Liver (tissue), 9 donors: Measurements from ENCODE around the gene TUBGCP6. TPM values are rescaled to one million over a fixed set of nuclear protein-coding genes. Genes with fewer than 3 reads are reported as not detected.

Source experiments
- DNase-seq: peaks from one replicate; pipeline ENCODE4 v3.0.0-alpha.2; 2017; ENCODE audit warnings: low spot score
- H3K27ac ChIP-seq, 2 donors: one replicate each; pipeline ENCODE4 v1.7.0; 2013; ENCODE audit warnings: inconsistent platforms in 2 of 2, low read length in 2 of 2, control low read depth in 1 of 2, low read depth in 1 of 2, mild to moderate bottlenecking in 1 of 2
- H3K27me3 ChIP-seq, 4 donors: one replicate each; pipeline versions ENCODE4 v1.6.1 to v1.7.0; 2013; ENCODE audit warnings: low read length in 3 of 4, inconsistent platforms in 1 of 4, mild to moderate bottlenecking in 1 of 4, moderate library complexity in 1 of 4; ENCODE audit not compliant: control insufficient read depth in 4 of 4, insufficient read depth in 4 of 4
- H3K36me3 ChIP-seq, 4 donors: one replicate each; pipeline versions ENCODE4 v1.6.1 to v1.7.0; 2013; ENCODE audit warnings: low read length in 3 of 4, mild to moderate bottlenecking in 3 of 4, low read depth in 1 of 4, moderate library complexity in 1 of 4; ENCODE audit not compliant: control insufficient read depth in 4 of 4, insufficient read depth in 3 of 4
- H3K4me1 ChIP-seq, 4 donors: one replicate each; pipeline versions ENCODE4 v1.6.1 to v1.7.0; 2013; ENCODE audit warnings: low read length in 3 of 4, mild to moderate bottlenecking in 3 of 4, moderate library complexity in 1 of 4; ENCODE audit not compliant: control insufficient read depth in 4 of 4, insufficient read depth in 4 of 4
- H3K4me3 ChIP-seq, 3 donors: one replicate each; pipeline versions ENCODE4 v1.6.1 to v1.7.0; 2013; ENCODE audit warnings: low read length in 3 of 3, control low read depth in 1 of 3, low read depth in 1 of 3, mild to moderate bottlenecking in 1 of 3
- H3K9ac ChIP-seq, 2 donors: one replicate each; pipeline ENCODE4 v1.7.0; 2013; ENCODE audit warnings: low read length in 2 of 2, mild to moderate bottlenecking in 2 of 2, moderate library complexity in 2 of 2, control low read depth in 1 of 2, low read depth in 1 of 2
- H3K9me3 ChIP-seq, 4 donors: one replicate each; pipeline versions ENCODE4 v1.6.1 to v1.7.0; 2013; ENCODE audit warnings: low read length in 3 of 4; ENCODE audit not compliant: control insufficient read depth in 4 of 4
- ATF3 ChIP-seq: IDR thresholded peaks from 2 replicates; pipeline ENCODE4 v1.6.1; 2016; ENCODE audit warnings: antibody characterized with exemption
- CTCF ChIP-seq: fragments of 150-350 bp; IDR thresholded peaks from 2 replicates; pipeline ENCODE4 v1.5.1; 2017; ENCODE audit warnings: improper control_type of control experiment, low read depth, low read length; ENCODE audit not compliant: missing input control
- EGR1 ChIP-seq, 2 donors: IDR thresholded peaks; 2 replicates each; pipeline ENCODE4 v1.6.1; 2016 to 2018; ENCODE audit warnings: antibody characterized with exemption in 2 of 2, low read depth in 2 of 2
- FOXA1 ChIP-seq: IDR thresholded peaks from 2 replicates; pipeline ENCODE4 v1.6.1; 2016; ENCODE audit warnings: antibody characterized with exemption
- FOXA2 ChIP-seq: IDR thresholded peaks from 2 replicates; pipeline ENCODE4 v1.6.1; 2016; ENCODE audit warnings: antibody characterized with exemption
- GABPA ChIP-seq, 2 donors: IDR thresholded peaks in 1 of 2; conservative IDR thresholded peaks in 1 of 2; 2 replicates each; pipeline ENCODE4 v1.6.1; 2016; ENCODE audit warnings: antibody characterized with exemption in 2 of 2, mild to moderate bottlenecking in 1 of 2, moderate library complexity in 1 of 2
- HNF4A ChIP-seq, 2 donors: conservative IDR thresholded peaks; 2 replicates each; pipeline ENCODE4 v1.6.1; 2016; ENCODE audit warnings: antibody characterized with exemption in 2 of 2, mild to moderate bottlenecking in 2 of 2
- HNF4G ChIP-seq: IDR thresholded peaks from 2 replicates; pipeline ENCODE4 v1.6.1; 2016; ENCODE audit warnings: antibody characterized with exemption
- JUND ChIP-seq, 2 donors: IDR thresholded peaks; 2 replicates each; pipeline ENCODE4 v1.6.1; 2016; ENCODE audit warnings: antibody characterized with exemption in 2 of 2
- MAX ChIP-seq: IDR thresholded peaks from 2 replicates; pipeline ENCODE4 v1.6.1; 2016; ENCODE audit warnings: antibody characterized with exemption
- NR2F2 ChIP-seq: IDR thresholded peaks from 2 replicates; pipeline ENCODE4 v1.6.1; 2016; ENCODE audit warnings: antibody characterized with exemption
- RAD21 ChIP-seq, 2 donors: IDR thresholded peaks; 2 replicates each; pipeline ENCODE4 v1.6.1; 2016; ENCODE audit warnings: antibody characterized with exemption in 2 of 2, mild to moderate bottlenecking in 2 of 2
- RXRA ChIP-seq, 2 donors: IDR thresholded peaks; 2 replicates each; pipeline ENCODE4 v1.6.1; 2017 to 2018; ENCODE audit warnings: antibody characterized with exemption in 2 of 2, mild to moderate bottlenecking in 1 of 2
- SP1 ChIP-seq: IDR thresholded peaks from 2 replicates; pipeline ENCODE4 v1.6.1; 2018; ENCODE audit warnings: antibody characterized with exemption, mild to moderate bottlenecking
- TAF1 ChIP-seq: conservative IDR thresholded peaks from 2 replicates; pipeline ENCODE4 v1.6.1; 2016; ENCODE audit warnings: antibody characterized with exemption, mild to moderate bottlenecking
- YY1 ChIP-seq: IDR thresholded peaks from 2 replicates; pipeline ENCODE4 v1.6.1; 2016; ENCODE audit warnings: antibody characterized with exemption, mild to moderate bottlenecking
- WGBS: extraction: QIAGEN DNeasy Blood & Tissue Kit; methylation state at CpG from one replicate; pipeline ENCODE4 v1.1.7; 2013; 5-methylcytosine and 5-hydroxymethylcytosine counted together
- polyA plus RNA-seq, 2 donors: library from polyadenylated mRNA; stranded (reverse) in 1 of 2; unstranded in 1 of 2; fragments of 200-250 nt in 1 of 2; fragments of >200 nt in 1 of 2; fragmentation: Nextera tagmentation in 1 of 2; extraction: Ambion mirVana in 1 of 2; gene quantifications; one replicate each; pipeline versions ENCODE4 v1.2.1 to v1.2.3, GENCODE V29; 2013 to 2015
- total RNA-seq, 2 donors: library from RNA; depleted of rRNA; stranded (reverse); fragments of >200 nt; gene quantifications; one replicate each; pipeline ENCODE4 v1.2.3, GENCODE V29; 2014
- TF ChIP-seq, protein P1 (sequence below): IDR thresholded peaks from 2 replicates; pipeline ENCODE4 v1.6.1; 2016; ENCODE audit warnings: antibody characterized with exemption
- donor health status: healthy.
- donor health status: healthy.
- donor health status: healthy.
- donor health status: healthy.
- donor health status: healthy.

Gene TUBGCP6
- total and polyA plus RNA-seq, 4 donors = 9.3 to 31.7 (median 16.4) TPM

- TF ChIP-seq TAF1 (no peak), HNF4G (no peak)
These were observed 10.8 kb upstream of the TUBGCP6 start (continued) for GRCh38 chr22:50255607-50256006.

DNA sequence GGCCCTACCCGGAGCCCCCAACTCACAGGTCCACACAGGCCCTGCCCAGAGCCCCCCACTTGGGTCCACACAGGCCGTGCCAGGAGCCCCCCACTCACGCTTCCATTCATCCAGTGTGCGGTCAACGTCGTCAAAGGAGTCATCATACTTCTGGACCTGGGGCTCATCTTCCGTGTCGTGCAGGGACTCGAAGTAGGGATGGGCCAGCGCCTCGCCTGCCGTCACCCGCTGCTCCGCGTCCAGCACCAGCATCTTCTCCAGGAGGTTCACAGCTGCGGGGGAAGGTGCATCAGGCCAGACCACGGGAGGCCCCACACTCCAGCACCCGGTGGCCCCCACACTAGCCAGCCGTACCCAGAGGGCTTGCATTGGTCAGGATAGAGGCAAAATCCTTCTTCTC lies 10.3 kb upstream of the TUBGCP6 start:
- Histone ChIP-seq H3K4me1 (peaks cover 17 to 47% (median 28%) of the 10 kb centered on the region in 4 donors), H3K36me3 (peaks cover 0 to 1% (median 0%) of the 10 kb centered on the region in 4 donors), H3K27ac (no peak overlapping the region), H3K9me3 (no peaks in the 10 kb centered on the region), H3K4me3 (no peak overlapping the region), H3K9ac (no peak overlapping the region), H3K27me3 (no peaks in the 10 kb centered on the region)
- TF ChIP-seq RAD21 (IDR thresholded peaks at IDR 0.05) = no peak
- TF ChIP-seq FOXA2 = no peak
- TF ChIP-seq YY1 = no peak
- TF ChIP-seq GABPA (IDR thresholded peaks at IDR 0.05 in 1 of 2, conservative IDR thresholded peaks at IDR 0.05 in 1 of 2) = no peak
- TF ChIP-seq HNF4A (conservative IDR thresholded peaks at IDR 0.05) = no peak
- TF ChIP-seq MAX = no peak
- no peak for TF ChIP-seq SP1
- 91% methylated on average over 19 of the region's 19 CpGs for WGBS
- no peak for DNase-seq

DNA sequence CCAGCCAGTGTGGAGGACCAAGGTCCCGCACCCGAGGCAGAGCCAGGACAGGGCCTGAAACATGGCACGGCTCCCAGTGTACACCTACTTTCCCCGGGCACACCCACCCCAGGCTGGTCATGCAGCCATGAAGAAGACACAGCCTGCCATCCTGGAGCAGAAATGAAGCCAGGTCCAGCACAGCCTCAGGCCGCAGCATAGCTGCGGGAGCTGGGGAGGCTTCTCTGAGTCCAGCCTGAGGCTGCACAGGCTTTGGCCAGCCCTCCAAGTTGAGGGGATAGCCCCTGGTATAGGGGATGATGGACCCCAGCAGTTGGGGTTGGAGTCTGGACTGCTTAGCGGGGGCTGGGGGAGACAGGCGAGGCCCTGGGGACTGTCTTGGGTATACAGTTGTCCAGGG lies 9.1 kb upstream of the TUBGCP6 start:
- 76% methylated on average over 8 of the region's 8 CpGs for WGBS
- Histone ChIP-seq H3K27ac (no peak overlapping the region), H3K4me1 (peaks cover 20 to 57% (median 36%) of the 10 kb centered on the region in 4 donors), H3K36me3 (peaks cover 0 to 1% (median 0%) of the 10 kb centered on the region in 4 donors), H3K4me3 (no peak overlapping the region), H3K27me3 (no peaks in the 10 kb centered on the region), H3K9me3 (no peaks in the 10 kb centered on the region), H3K9ac (no peak overlapping the region)
- TF ChIP-seq HNF4G (no peak), TAF1 (no peak), FOXA1 (no peak), MAX (no peak), HNF4A (conservative IDR thresholded peaks at IDR 0.05) (no peak), FOXA2 (no peak)
- TF ChIP-seq, protein P1, sequence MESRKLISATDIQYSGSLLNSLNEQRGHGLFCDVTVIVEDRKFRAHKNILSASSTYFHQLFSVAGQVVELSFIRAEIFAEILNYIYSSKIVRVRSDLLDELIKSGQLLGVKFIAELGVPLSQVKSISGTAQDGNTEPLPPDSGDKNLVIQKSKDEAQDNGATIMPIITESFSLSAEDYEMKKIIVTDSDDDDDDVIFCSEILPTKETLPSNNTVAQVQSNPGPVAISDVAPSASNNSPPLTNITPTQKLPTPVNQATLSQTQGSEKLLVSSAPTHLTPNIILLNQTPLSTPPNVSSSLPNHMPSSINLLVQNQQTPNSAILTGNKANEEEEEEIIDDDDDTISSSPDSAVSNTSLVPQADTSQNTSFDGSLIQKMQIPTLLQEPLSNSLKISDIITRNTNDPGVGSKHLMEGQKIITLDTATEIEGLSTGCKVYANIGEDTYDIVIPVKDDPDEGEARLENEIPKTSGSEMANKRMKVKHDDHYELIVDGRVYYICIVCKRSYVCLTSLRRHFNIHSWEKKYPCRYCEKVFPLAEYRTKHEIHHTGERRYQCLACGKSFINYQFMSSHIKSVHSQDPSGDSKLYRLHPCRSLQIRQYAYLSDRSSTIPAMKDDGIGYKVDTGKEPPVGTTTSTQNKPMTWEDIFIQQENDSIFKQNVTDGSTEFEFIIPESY = no peak
- DNase-seq = no peak

GRCh38 chr22:50253046-50253915 lies 8.5 kb upstream of the TUBGCP6 start:
- Histone ChIP-seq H3K27ac (no peak overlapping the region), H3K4me1 (peaks cover 15 to 50% (median 33%) of the 10 kb centered on the region in 4 donors), H3K36me3 (peaks cover 0 to 1% (median 0%) of the 10 kb centered on the region in 4 donors), H3K27me3 (no peaks in the 10 kb centered on the region), H3K9me3 (no peaks in the 10 kb centered on the region), H3K9ac (no peak overlapping the region), H3K4me3 (no peak overlapping the region)
- WGBS = 87% methylated on average over 22 of the region's 22 CpGs
- no peak for DNase-seq
- TF ChIP-seq FOXA2 (no peak), YY1 (no peak), FOXA1 (no peak), RXRA (IDR thresholded peaks at IDR 0.05) (no peak), NR2F2 (no peak), ATF3 (no peak), MAX (no peak), CTCF (no peak), HNF4G (no peak), SP1 (no peak), TAF1 (no peak), JUND (IDR thresholded peaks at IDR 0.05) (no peak), RAD21 (IDR thresholded peaks at IDR 0.05) (no peak), HNF4A (conservative IDR thresholded peaks at IDR 0.05) (no peak), GABPA (IDR thresholded peaks at IDR 0.05 in 1 of 2, conservative IDR thresholded peaks at IDR 0.05 in 1 of 2) (no peak), EGR1 (IDR thresholded peaks at IDR 0.05; ENCODE audit: low read depth in 2 of 2) (no peak)
- TF ChIP-seq, protein P1 = no peak
